CD4-positive, alpha-beta memory T cell (primary cell): ENCODE measurements around the gene SLC2A5. TPM values are rescaled to one million over a fixed set of nuclear protein-coding genes. Genes with fewer than 3 reads are reported as not detected.

Experiments
- CTCF ChIA-PET: fragments of 350-600 bp; sonication (Branson Sonifier 250); formaldehyde crosslinking; loops from one replicate; lab custom pipeline; 2021; ENCODE audit warnings: inconsistent platforms; ENCODE audit not compliant: partially characterized antibody; lab: Charles Lee
- POLR2A ChIA-PET: fragments of 350-600 bp; sonication (Branson Sonifier 250); formaldehyde crosslinking; loops from one replicate; lab custom pipeline; 2021; ENCODE audit not compliant: partially characterized antibody; lab: Charles Lee
- DNase-seq, 5 donors: peaks; one replicate each; pipeline versions ENCODE4 v3.0.0 to v3.0.0-alpha.2; 2020 to 2022; ENCODE audit warnings: mixed read lengths in 1 of 5
- H3K27ac ChIP-seq: one replicate; pipeline ENCODE4 v1.7.0; 2013; ENCODE audit warnings: low read depth, low read length
- H3K27me3 ChIP-seq: 2 replicates; pipeline ENCODE4 v1.7.0; 2013; ENCODE audit warnings: mild to moderate bottlenecking, low read length, moderate library complexity; ENCODE audit not compliant: insufficient read depth
- H3K36me3 ChIP-seq: 2 replicates; pipeline ENCODE4 v1.7.0; 2013; ENCODE audit warnings: mild to moderate bottlenecking, low read length, moderate library complexity; ENCODE audit not compliant: insufficient read depth
- H3K4me1 ChIP-seq: 2 replicates; pipeline ENCODE4 v1.7.0; 2013; ENCODE audit warnings: mild to moderate bottlenecking, low read length, moderate library complexity; ENCODE audit not compliant: insufficient read depth
- H3K4me3 ChIP-seq, 2 donors: one replicate each; pipeline ENCODE4 v1.7.0; 2013; ENCODE audit warnings: low read length in 2 of 2, mild to moderate bottlenecking in 1 of 2
- H3K9me3 ChIP-seq, 2 donors: one replicate each; pipeline ENCODE4 v1.7.0; 2013; ENCODE audit warnings: low read length in 2 of 2, control low read depth in 1 of 2; ENCODE audit not compliant: control insufficient read depth in 1 of 2
- H3K27ac Mint-ChIP-seq, 7 donors: one replicate each; pipeline ENCODE4 v1.8.0; 2020 to 2021; ENCODE audit warnings: mixed read lengths in 7 of 7, mild to moderate bottlenecking in 6 of 7, inconsistent platforms in 3 of 7, moderate library complexity in 3 of 7
- H3K27me3 Mint-ChIP-seq, 2 donors: one replicate each; pipeline ENCODE4 v1.8.0; 2020 to 2021; ENCODE audit warnings: mixed read lengths in 2 of 2
- H3K36me3 Mint-ChIP-seq, 2 donors: one replicate each; pipeline ENCODE4 v1.8.0; 2020 to 2021; ENCODE audit warnings: mixed read lengths in 2 of 2, inconsistent platforms in 1 of 2, mild to moderate bottlenecking in 1 of 2
- H3K4me1 Mint-ChIP-seq, 4 donors: one replicate each; pipeline ENCODE4 v1.8.0; 2020 to 2021; ENCODE audit warnings: mixed read lengths in 4 of 4, mild to moderate bottlenecking in 1 of 4
- H3K4me3 Mint-ChIP-seq, 8 donors: one replicate each; pipeline ENCODE4 v1.8.0; 2020 to 2021; ENCODE audit warnings: mixed read lengths in 8 of 8, mild to moderate bottlenecking in 7 of 8, moderate library complexity in 6 of 8, inconsistent platforms in 3 of 8
- H3K9me3 Mint-ChIP-seq, 8 donors: one replicate each; pipeline ENCODE4 v1.8.0; 2020 to 2021; ENCODE audit warnings: mixed read lengths in 8 of 8, mild to moderate bottlenecking in 5 of 8, inconsistent platforms in 3 of 8, moderate library complexity in 1 of 8
- intact Hi-C: fragments of 100-400 bp; cut with micrococcal nuclease; formaldehyde crosslinking; loops from one replicate; pipeline ENCODE4 v1.15.1; 2023
- polyA plus RNA-seq, 2 donors: library from polyadenylated mRNA; unstranded; fragments of 300-500 nt; fragmentation: Illumina TruSeq; gene quantifications; one replicate each; pipeline ENCODE4 v1.2.3, GENCODE V29; 2021
- total RNA-seq, 2 experiments: library from RNA; stranded (reverse); gene quantifications; one replicate each; pipeline ENCODE4 v1.2.3, GENCODE V29; 2021

The SLC2A5 gene
- total and polyA plus RNA-seq, 4 experiments from 2014 or later = 0.23 TPM; not detected in 3

GRCh38 chr1:9071554-9072235 lies 2.3 kb upstream of the SLC2A5 start:
- Mint-ChIP-seq H3K27ac (no peak overlapping the region), H3K36me3 (no peaks in the 10 kb centered on the region), H3K4me1 (peaks cover 6 to 8% (median 6%) of the 10 kb centered on the region in 4 donors), H3K27me3 (peaks cover 6 to 11% of the 10 kb centered on the region in 2 donors), H3K4me3 (no peak overlapping the region), H3K9me3 (peaks cover 0 to 2% (median 0%) of the 10 kb centered on the region in 8 donors)
- Histone ChIP-seq H3K9me3 (no peaks in the 10 kb centered on the region), H3K27me3 (no peaks in the 10 kb centered on the region), H3K4me3 (no peak overlapping the region), H3K27ac (no peak overlapping the region), H3K4me1 (peaks cover 4% of the 10 kb centered on the region), H3K36me3 (no peaks in the 10 kb centered on the region)
- intact Hi-C loops = no loop called here
- ChIA-PET POLR2A (no interaction called here), CTCF (no interaction called here)
- no peak for DNase-seq

- Histone ChIP-seq H3K27me3 (no peaks in the 10 kb centered on the region), H3K36me3 (no peaks in the 10 kb centered on the region), H3K4me3 (no peak overlapping the region), H3K9me3 (no peaks in the 10 kb centered on the region), H3K27ac (no peak overlapping the region), H3K4me1 (peaks cover 4% of the 10 kb centered on the region)
- ChIA-PET POLR2A (no interaction called here), CTCF (no interaction called here)
- H3K27ac Mint-ChIP-seq = no peak overlapping the region
- H3K4me3 Mint-ChIP-seq = no peak overlapping the region
- no peaks in the 10 kb centered on the region for H3K36me3 Mint-ChIP-seq
- H3K4me1 Mint-ChIP-seq = peaks cover 4 to 8% (median 6%) of the 10 kb centered on the region in 4 donors
- peaks cover 4 to 11% of the 10 kb centered on the region in 2 donors for H3K27me3 Mint-ChIP-seq
- DNase-seq = no peak
- intact Hi-C loops = no loop called here
- H3K9me3 Mint-ChIP-seq = peaks cover 0 to 2% (median 0%) of the 10 kb centered on the region in 8 donors
Observed at GRCh38 chr1:9070486-9070885, 1.1 kb upstream of the SLC2A5 start.

- Mint-ChIP-seq H3K36me3 (no peaks in the 10 kb centered on the region), H3K27ac (no peak overlapping the region), H3K4me3 (no peak overlapping the region), H3K9me3 (peaks cover 0 to 2% (median 0%) of the 10 kb centered on the region in 8 donors), H3K4me1 (no peaks in the 10 kb centered on the region), H3K27me3 (peaks cover 9 to 11% of the 10 kb centered on the region in 2 donors)
- no peaks in the 10 kb centered on the region for H3K27me3 ChIP-seq
- intact Hi-C loops = no loop called here
- H3K27ac ChIP-seq = no peak overlapping the region
- no peak for DNase-seq
- H3K4me1 ChIP-seq = no peaks in the 10 kb centered on the region
- H3K4me3 ChIP-seq = no peak overlapping the region
- ChIA-PET POLR2A (no interaction called here), CTCF (no interaction called here)
- H3K9me3 ChIP-seq = no peaks in the 10 kb centered on the region
- no peaks in the 10 kb centered on the region for H3K36me3 ChIP-seq
Observed at GRCh38 chr1:9068981-9069325, 482 bp downstream of the SLC2A5 start.

GRCh38 chr1:9066945-9067807 lies 2.3 kb downstream of the SLC2A5 start:
- DNase-seq = no peak
- Mint-ChIP-seq H3K4me3 (no peak overlapping the region), H3K4me1 (no peaks in the 10 kb centered on the region), H3K27ac (no peak overlapping the region), H3K9me3 (peaks cover 0 to 2% (median 0%) of the 10 kb centered on the region in 8 donors), H3K27me3 (peaks cover 8 to 12% of the 10 kb centered on the region in 2 donors), H3K36me3 (no peaks in the 10 kb centered on the region)
- H3K4me1 ChIP-seq = no peaks in the 10 kb centered on the region
- no peak overlapping the region for H3K27ac ChIP-seq
- no peaks in the 10 kb centered on the region for H3K36me3 ChIP-seq
- no peaks in the 10 kb centered on the region for H3K9me3 ChIP-seq
- H3K27me3 ChIP-seq = no peaks in the 10 kb centered on the region
- intact Hi-C loops = no loop called here
- ChIA-PET CTCF (no interaction called here), POLR2A (no interaction called here)
- no peak overlapping the region for H3K4me3 ChIP-seq

GRCh38 chr1:9065213-9065751 lies 4.2 kb downstream of the SLC2A5 start:
- Mint-ChIP-seq H3K27me3 (peaks cover 9 to 14% of the 10 kb centered on the region in 2 donors), H3K4me3 (no peak overlapping the region), H3K4me1 (no peaks in the 10 kb centered on the region), H3K36me3 (no peaks in the 10 kb centered on the region), H3K27ac (no peak overlapping the region), H3K9me3 (peaks cover 0 to 2% (median 0%) of the 10 kb centered on the region in 8 donors)
- Histone ChIP-seq H3K27me3 (no peaks in the 10 kb centered on the region), H3K27ac (no peak overlapping the region), H3K36me3 (no peaks in the 10 kb centered on the region), H3K9me3 (no peaks in the 10 kb centered on the region), H3K4me3 (no peak overlapping the region), H3K4me1 (no peaks in the 10 kb centered on the region)
- intact Hi-C loops = no loop called here
- DNase-seq = no peak
- ChIA-PET CTCF (no interaction called here), POLR2A (no interaction called here)

GRCh38 chr1:9062846-9063245 lies 6.6 kb downstream of the SLC2A5 start:
- Histone ChIP-seq H3K4me1 (no peaks in the 10 kb centered on the region), H3K4me3 (no peak overlapping the region), H3K27me3 (no peaks in the 10 kb centered on the region), H3K36me3 (no peaks in the 10 kb centered on the region), H3K27ac (no peak overlapping the region), H3K9me3 (no peaks in the 10 kb centered on the region)
- Mint-ChIP-seq H3K27ac (no peak overlapping the region), H3K27me3 (peaks cover 3 to 11% of the 10 kb centered on the region in 2 donors), H3K36me3 (no peaks in the 10 kb centered on the region), H3K4me3 (no peak overlapping the region), H3K4me1 (no peaks in the 10 kb centered on the region), H3K9me3 (peaks cover 0 to 2% (median 0%) of the 10 kb centered on the region in 8 donors)
- POLR2A ChIA-PET = no interaction called here
- no peak for DNase-seq
- CTCF ChIA-PET = no interaction called here
- intact Hi-C loops = no loop called here

GRCh38 chr1:9062021-9062471 lies 7.4 kb downstream of the SLC2A5 start:
- DNase-seq = no peak
- no peak overlapping the region for H3K4me3 Mint-ChIP-seq
- Histone ChIP-seq H3K27ac (no peak overlapping the region), H3K4me3 (no peak overlapping the region), H3K27me3 (no peaks in the 10 kb centered on the region), H3K9me3 (no peaks in the 10 kb centered on the region), H3K4me1 (no peaks in the 10 kb centered on the region), H3K36me3 (no peaks in the 10 kb centered on the region)
- H3K9me3 Mint-ChIP-seq = no peaks in the 10 kb centered on the region
- intact Hi-C loops = no loop called here
- ChIA-PET POLR2A (no interaction called here), CTCF (no interaction called here)
- H3K27ac Mint-ChIP-seq = no peak overlapping the region
- H3K27me3 Mint-ChIP-seq = peaks cover 3 to 11% of the 10 kb centered on the region in 2 donors
- H3K36me3 Mint-ChIP-seq = no peaks in the 10 kb centered on the region
- no peaks in the 10 kb centered on the region for H3K4me1 Mint-ChIP-seq
